ENCODE data around the gene DGAT2L6.

DGAT2L6 gene

DNA sequence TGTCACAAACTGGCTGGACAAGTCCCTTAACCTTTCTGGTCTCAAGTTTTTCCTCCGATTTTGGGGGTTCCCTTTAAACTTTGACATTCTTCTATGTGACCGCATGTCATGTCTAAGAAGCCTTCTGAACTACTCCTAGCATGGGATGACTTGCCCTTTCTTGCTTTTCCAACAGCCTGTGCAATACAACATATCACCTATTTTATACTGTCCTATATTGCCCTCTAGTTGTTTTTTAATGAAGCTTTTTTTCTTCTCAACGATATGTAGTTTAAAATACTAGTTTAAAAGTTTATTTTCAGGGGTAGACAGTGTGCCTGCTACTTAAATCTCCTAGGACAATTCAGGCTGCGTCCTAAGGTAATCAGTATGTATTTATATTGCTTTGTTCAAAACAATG lies 45.1 kb upstream of the DGAT2L6 start:
- no peaks in the 10 kb centered on the region for H3K9me2 ChIP-seq (replicated peaks; ENCODE audit: insufficient read depth, low read length)
- H2AFZ ChIP-seq (ENCODE audit: low read length) = peak overlapping the region; percentile 96; the same call in 1 of the 2 replicates
- peaks cover 10% of the 10 kb centered on the region for H3F3A ChIP-seq (ENCODE audit: insufficient read depth, low read length)
- TF ChIP-seq EZH2phosphoT487 (IDR thresholded peaks at IDR 0.05; ENCODE audit: low read length) (no peak), EZH2 (optimal IDR thresholded peaks at IDR 0.05; ENCODE audit: low read depth, low read length) (no peak)
- TF ChIP-seq, protein P1, sequence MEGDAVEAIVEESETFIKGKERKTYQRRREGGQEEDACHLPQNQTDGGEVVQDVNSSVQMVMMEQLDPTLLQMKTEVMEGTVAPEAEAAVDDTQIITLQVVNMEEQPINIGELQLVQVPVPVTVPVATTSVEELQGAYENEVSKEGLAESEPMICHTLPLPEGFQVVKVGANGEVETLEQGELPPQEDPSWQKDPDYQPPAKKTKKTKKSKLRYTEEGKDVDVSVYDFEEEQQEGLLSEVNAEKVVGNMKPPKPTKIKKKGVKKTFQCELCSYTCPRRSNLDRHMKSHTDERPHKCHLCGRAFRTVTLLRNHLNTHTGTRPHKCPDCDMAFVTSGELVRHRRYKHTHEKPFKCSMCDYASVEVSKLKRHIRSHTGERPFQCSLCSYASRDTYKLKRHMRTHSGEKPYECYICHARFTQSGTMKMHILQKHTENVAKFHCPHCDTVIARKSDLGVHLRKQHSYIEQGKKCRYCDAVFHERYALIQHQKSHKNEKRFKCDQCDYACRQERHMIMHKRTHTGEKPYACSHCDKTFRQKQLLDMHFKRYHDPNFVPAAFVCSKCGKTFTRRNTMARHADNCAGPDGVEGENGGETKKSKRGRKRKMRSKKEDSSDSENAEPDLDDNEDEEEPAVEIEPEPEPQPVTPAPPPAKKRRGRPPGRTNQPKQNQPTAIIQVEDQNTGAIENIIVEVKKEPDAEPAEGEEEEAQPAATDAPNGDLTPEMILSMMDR (IDR thresholded peaks at IDR 0.05; ENCODE audit: low read length) = no peak
- H4K20me1 ChIP-seq (ENCODE audit: insufficient read depth, low read length) = no peaks in the 10 kb centered on the region
- H3K36me3 ChIP-seq (replicated peaks; ENCODE audit: insufficient read depth, low read length) = no peaks in the 10 kb centered on the region
- peak overlapping the region; percentile 72 for H3K4me2 ChIP-seq (ENCODE audit: low read depth, low read length)
- H3K4me3 ChIP-seq (ENCODE audit: low read length) = peak overlapping the region; percentile 74
- H3K79me2 ChIP-seq (ENCODE audit: low read length) = peaks cover 19% of the 10 kb centered on the region
- H3K9ac ChIP-seq (ENCODE audit: low read length) = peak overlapping the region; percentile 80; the same call in 1 of the 2 replicates
- H3K27me3 ChIP-seq (replicated peaks; ENCODE audit: insufficient read depth, low read length) = no peaks in the 10 kb centered on the region
- no peak overlapping the region; the same call in 1 of the 2 replicates for H3K27ac ChIP-seq (ENCODE audit: low read length)
- H3K9me3 ChIP-seq (replicated peaks; ENCODE audit: insufficient read depth, low read length) = no peaks in the 10 kb centered on the region
- no peak for DNase-seq
- H3K4me1 ChIP-seq (ENCODE audit: low read length) = peaks cover 5% of the 10 kb centered on the region; the same call in 1 of the 2 replicates

DNA sequence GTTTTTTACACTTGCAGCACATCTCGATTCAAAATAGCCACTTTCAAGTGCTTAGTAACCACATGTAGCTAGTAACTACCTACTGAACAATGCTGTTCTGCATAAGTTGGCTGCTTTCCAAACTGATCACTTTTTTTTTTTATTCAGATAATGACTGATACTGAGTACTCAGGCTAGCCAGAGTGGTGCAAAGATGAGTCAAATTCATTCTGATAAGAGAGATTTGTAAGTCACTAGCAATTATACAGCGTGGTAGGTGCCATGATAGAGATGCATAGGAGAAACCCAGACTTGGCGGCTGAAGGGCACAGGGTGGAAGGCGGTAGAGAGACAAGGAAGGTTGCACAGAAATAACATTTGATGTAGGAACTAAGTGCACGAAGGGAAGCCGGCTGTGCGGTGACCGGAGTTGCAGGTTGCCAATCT lies 44.4 kb upstream of the DGAT2L6 start:
- DNase-seq = no peak
- no peaks in the 10 kb centered on the region for H3K36me3 ChIP-seq (replicated peaks; ENCODE audit: insufficient read depth, low read length)
- H3K9me2 ChIP-seq (replicated peaks; ENCODE audit: insufficient read depth, low read length) = no peaks in the 10 kb centered on the region
- H3K27me3 ChIP-seq (replicated peaks; ENCODE audit: insufficient read depth, low read length) = no peaks in the 10 kb centered on the region
- peaks cover 5% of the 10 kb centered on the region; the same call in 1 of the 2 replicates for H3K4me1 ChIP-seq (ENCODE audit: low read length)
- H3F3A ChIP-seq (ENCODE audit: insufficient read depth, low read length) = peaks cover 10% of the 10 kb centered on the region
- peak overlapping the region; percentile 80 for H3K9ac ChIP-seq (ENCODE audit: low read length)
- peak overlapping the region; percentile 97; the same call in 1 of the 2 replicates for H3K27ac ChIP-seq (ENCODE audit: low read length)
- peaks cover 19% of the 10 kb centered on the region for H3K79me2 ChIP-seq (ENCODE audit: low read length)
- H3K4me2 ChIP-seq (ENCODE audit: low read depth, low read length) = peak overlapping the region; percentile 72
- peak overlapping the region; percentile 96 for H2AFZ ChIP-seq (ENCODE audit: low read length)
- H3K4me3 ChIP-seq (ENCODE audit: low read length) = peak overlapping the region; percentile 74
- no peak for TF ChIP-seq EZH2phosphoT487 (IDR thresholded peaks at IDR 0.05; ENCODE audit: low read length)
- TF ChIP-seq, protein P1 (IDR thresholded peaks at IDR 0.05; ENCODE audit: low read length) = no peak
- no peak for TF ChIP-seq EZH2 (optimal IDR thresholded peaks at IDR 0.05; ENCODE audit: low read depth, low read length)
- no peaks in the 10 kb centered on the region for H4K20me1 ChIP-seq (ENCODE audit: insufficient read depth, low read length)
- no peaks in the 10 kb centered on the region for H3K9me3 ChIP-seq (replicated peaks; ENCODE audit: insufficient read depth, low read length)

DNA sequence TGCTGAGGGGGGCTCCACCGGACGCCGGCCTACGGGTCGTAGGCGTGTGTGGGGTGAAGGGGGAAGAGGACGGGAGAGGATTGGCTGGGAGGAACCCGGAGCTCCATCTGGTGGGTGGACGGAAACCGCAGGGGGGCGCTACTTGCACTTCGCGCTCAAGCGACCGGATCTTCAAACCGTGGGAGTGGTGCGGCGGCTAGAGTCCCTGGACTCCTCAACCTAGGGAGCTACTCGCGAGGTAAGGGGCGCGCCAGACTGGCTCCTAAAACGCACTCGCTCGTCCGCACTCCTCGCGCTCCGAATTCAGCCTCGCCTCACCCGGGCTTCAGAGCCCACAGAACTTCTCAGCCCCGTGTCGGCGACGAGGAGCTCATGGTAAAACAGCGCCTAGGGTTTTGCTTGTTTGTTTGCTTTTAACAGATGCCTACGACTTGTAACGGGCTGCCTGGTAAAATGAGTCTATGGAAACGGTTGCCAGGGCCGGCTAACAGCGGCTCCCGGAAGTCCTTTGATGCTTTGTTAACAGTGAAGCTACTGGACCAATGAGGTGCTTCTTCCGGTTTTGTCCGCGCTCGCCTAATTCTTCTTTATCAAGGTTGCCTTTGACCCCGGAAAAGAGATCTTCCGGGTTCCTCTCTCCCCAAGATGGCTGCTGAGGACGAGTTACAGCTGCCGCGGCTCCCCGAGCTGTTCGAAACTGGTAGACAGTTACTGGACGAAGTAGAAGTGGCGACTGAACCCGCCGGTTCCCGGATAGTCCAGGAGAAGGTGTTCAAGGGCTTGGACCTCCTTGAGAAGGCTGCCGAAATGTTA lies 43.8 kb upstream of the DGAT2L6 start, which contains the start of gene IGBP1:
TSS of gene IGBP1 (plus strand) at position 145 of the 813 bp plus-strand sequence. CDS start at position 646, 501 bp downstream.
- H3K9me3 ChIP-seq (replicated peaks; ENCODE audit: insufficient read depth, low read length) = no peaks in the 10 kb centered on the region
- H3K27ac ChIP-seq (ENCODE audit: low read length) = peak within 1 kb of the TSS; percentile 97
- H3K9ac ChIP-seq (ENCODE audit: low read length) = peak within 1 kb of the TSS; percentile 80
- peaks cover 10% of the 10 kb centered on the region for H3F3A ChIP-seq (ENCODE audit: insufficient read depth, low read length)
- peak within 1 kb of the TSS; percentile 96 for H2AFZ ChIP-seq (ENCODE audit: low read length)
- H3K36me3 ChIP-seq (replicated peaks; ENCODE audit: insufficient read depth, low read length) = no peaks in the 10 kb centered on the region
- H3K9me2 ChIP-seq (replicated peaks; ENCODE audit: insufficient read depth, low read length) = no peaks in the 10 kb centered on the region
- peaks cover 5% of the 10 kb centered on the region; the same call in 1 of the 2 replicates for H3K4me1 ChIP-seq (ENCODE audit: low read length)
- H3K4me3 ChIP-seq (ENCODE audit: low read length) = peak within 1 kb of the TSS; percentile 74
- no peak for TF ChIP-seq EZH2 (optimal IDR thresholded peaks at IDR 0.05; ENCODE audit: low read depth, low read length)
- TF ChIP-seq, protein P1 (IDR thresholded peaks at IDR 0.05; ENCODE audit: low read length) = peak; percentile 51
- peak within 1 kb of the TSS; percentile 72 for H3K4me2 ChIP-seq (ENCODE audit: low read depth, low read length)
- DNase-seq = peak; percentile 88
- no peaks in the 10 kb centered on the region for H4K20me1 ChIP-seq (ENCODE audit: insufficient read depth, low read length)
- no peaks in the 10 kb centered on the region for H3K27me3 ChIP-seq (replicated peaks; ENCODE audit: insufficient read depth, low read length)
- H3K79me2 ChIP-seq (ENCODE audit: low read length) = peaks cover 19% of the 10 kb centered on the region
